ENCODE data around the gene UBXN1.
"Not testable (repeated sequence)": the region's sequence is repeated elsewhere in the genome, so short reads cannot be mapped to it uniquely, and the experiment has no call there.

The UBXN1 gene

GRCh38 chr11:62707277-62707861 lies 28.5 kb upstream of the UBXN1 start, which contains the start of the genes BSCL2 and GNG3:
BSCL2 (minus strand) TSS chr11:62707424; CDS start chr11:62707195, 229 bp downstream.
GNG3 (plus strand) TSS chr11:62707676; CDS start chr11:62708296, 620 bp downstream.
- no peak for DNase-seq

DNA sequence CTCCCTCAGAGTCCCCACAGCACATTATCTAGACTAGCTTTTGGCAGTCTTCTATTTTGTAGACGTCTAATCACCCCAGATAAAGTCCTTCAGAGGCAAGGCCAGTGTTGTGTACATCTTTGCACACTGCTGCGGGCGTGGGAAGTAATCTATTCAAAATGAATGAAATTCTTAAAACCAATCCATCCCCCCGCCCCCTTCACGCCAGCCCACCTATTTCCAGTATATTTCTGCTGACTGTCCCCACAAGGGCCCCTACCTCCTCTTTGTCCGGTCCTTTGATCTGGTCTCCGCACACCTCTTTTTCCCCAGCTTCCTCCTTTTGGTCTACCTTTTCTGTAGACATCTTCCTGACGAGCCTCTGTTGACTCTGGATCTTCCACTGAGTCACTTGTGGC lies 28.0 kb upstream of the UBXN1 start:
- no peak for DNase-seq

- peak; percentile 98 for DNase-seq
Observed at GRCh38 chr11:62705880-62706849, 27.3 kb upstream of the UBXN1 start.

- peak; percentile 36 for DNase-seq
Observed at GRCh38 chr11:62705413-62705812, 26.5 kb upstream of the UBXN1 start.

DNA sequence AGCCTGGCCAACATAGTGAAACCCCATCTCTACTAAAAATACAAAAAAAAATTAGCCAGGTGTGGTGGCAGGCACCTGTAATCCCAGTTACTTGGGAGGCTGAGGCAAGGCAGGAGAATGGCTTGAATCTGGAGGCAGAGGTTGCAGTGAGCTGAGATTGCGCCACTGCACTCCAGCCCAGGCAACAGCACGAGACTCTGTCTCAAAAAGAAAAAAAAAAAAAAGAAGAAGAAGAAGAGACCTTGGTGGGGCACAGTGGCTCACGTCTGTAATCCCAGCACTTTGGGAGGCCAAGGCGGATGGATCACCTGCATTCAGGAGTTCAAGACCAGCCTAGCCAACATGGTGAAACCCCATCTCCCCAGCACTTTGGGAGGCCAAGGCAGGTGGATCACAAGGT lies 25.0 kb upstream of the UBXN1 start:
- DNase-seq = not testable (repeated sequence)

DNA sequence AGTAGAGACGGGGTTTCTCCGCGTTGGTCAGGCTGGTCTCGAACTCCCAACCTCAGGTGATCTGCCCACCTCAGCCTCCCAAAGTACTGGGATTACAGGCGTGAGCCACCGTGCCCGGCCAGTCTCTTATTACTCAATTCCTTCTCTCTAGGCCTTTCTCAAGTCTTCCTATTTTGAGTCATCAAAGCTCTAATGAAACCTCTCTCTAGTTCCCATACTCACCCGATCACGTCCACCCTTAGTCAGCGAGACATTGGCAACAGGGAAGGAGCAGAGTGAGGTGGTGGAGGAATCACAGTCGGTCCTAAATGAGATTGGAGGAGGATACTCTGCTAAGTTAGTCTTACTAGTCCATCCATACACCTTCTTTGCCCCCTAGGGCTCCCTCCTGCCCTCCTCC lies 23.4 kb upstream of the UBXN1 start:
- DNase-seq = no peak

DNA sequence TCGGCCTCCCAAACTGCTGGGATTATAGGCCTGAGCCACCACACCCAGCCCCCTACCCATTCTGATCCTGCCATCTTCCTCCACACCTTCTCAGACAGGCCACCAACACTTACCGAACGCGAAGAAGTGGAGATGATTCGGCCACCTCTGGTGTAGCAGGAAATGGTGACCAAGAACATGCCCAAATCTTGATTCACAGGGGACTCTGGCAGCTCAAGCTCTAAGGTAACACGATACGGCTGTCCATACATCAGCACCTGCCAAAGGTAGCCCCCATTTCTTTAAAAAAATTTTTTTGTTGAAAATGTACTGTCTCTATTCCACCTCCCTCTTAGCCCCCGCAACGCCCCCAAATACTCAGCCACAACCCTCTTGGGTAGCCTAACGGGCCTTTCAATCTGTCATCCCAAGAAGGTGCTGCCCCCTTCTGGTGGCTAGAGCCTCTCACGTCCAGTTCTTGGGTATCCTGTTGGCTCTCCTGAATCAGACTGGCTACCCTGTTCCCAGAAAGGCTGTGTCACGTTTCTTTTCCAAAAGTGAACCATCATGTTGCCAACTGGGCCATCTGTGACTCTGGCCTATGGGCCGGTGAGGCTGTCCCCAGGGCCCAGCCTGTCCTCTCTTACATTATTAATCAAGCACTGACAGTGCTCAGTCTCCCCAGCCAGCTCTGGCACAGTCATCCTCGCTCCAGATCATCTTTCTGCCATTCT lies 15.7 kb upstream of the UBXN1 start:
- DNase-seq = peak; percentile 43

GRCh38 chr11:62693624-62694023 lies 14.8 kb upstream of the UBXN1 start:
- DNase-seq = not testable (repeated sequence)

GRCh38 chr11:62689421-62690183 lies 10.7 kb upstream of the UBXN1 start, which contains the start of gene LRRN4CL:
LRRN4CL (minus strand) TSS chr11:62689530; CDS start chr11:62688508, 1,022 bp downstream.
- DNase-seq = no peak

DNA sequence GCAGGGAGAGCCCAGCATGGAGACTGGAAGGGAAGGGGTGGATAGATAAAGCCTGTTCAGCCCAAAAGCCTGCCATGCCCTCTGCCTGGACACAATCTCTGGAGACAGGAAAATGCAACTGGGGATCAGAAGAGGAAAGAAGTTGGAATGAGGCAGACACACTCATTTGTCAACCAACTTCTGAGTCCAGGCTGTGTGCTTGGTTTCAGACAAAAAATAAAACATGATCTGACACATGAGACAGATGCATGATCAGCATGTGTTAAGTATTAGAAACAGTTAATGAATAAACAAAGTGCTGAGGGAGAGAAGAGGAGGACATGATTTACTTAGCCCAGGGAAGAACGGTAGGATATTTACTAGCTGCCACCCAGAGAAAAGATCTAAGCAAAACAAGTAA lies 9.6 kb upstream of the UBXN1 start:
- no peak for DNase-seq

- DNase-seq = no peak
Observed at GRCh38 chr11:62687508-62688396, 8.9 kb upstream of the UBXN1 start.

GRCh38 chr11:62682518-62682917 lies 3.6 kb upstream of the UBXN1 start:
- no peak for DNase-seq

DNA sequence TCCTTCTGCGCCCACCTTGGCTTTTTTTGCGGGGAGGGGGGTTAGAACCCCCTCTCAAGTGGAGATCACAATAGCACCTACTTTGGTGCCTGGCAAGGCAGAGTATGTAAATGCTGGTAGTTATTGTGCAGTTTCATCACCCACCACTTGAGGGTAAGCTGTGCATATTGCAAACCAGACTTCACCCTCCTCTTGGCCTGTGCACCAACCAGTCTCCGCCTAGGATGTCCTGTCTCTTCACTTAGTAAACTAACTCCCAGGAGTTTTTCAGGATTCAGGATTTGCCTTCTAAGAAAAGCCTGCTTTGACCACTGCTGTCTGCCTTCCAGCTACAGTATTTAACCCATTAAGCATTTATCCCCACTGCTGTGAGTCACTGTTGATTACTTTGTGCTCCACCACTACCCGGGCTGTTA lies 2.0 kb upstream of the UBXN1 start:
- peak; percentile 51 for DNase-seq

DNA sequence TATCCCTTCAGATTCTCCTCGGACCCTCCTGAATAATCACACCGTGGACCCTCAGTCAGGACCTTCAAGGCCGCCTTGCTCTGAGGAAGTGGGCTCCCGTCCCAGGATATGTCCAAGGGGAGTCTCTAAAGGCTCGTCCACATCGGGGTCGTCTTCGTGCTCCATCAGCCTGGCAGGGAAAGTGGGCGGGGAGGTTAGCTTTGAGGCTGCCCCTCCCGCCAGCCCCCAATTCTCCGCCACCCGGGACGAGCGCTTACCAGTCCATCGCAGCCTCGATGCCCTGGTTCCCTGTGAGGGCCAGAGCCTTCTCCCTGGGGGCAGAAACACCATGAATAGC lies 472 bp downstream of the UBXN1 start:
- DNase-seq = no peak

DNA sequence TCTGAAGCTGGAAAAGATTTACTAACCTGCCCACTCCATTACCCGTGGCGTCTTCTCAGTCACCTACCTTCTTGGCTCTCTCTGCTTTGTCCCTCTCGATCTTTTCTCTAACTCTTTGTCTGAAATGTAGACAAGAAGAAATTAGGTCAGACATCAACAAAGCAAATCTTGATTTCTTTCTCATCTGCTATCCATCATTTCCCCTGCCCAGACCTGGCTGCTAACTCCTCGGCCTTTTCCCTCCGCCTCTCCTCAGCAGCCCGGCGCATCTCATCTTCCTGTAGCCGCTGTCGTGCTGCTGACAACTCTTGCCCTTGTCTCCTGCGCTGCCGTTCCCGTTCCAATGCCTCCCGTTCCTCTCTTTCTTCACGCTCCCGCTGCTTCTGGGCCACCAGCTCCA lies 1.2 kb downstream of the UBXN1 start:
- DNase-seq = no peak

DNA sequence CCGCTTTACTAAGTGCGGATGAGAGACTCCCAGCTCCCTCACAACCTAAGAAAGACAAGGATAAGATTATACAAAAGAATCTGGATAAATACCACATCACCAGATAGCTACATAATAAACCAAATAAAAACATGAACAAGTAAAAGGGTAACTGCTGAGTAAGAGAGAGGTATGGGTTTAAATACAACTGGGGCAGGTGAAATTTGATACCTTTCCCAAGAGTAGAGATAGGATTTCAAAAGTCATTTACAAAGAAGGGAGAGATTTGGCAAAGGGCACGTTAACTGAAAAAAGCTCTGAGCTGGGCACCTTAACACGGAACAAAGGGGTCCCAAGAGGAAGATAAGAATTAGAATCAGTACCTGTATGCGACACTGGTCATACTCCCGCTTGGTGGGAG lies 1.7 kb downstream of the UBXN1 start:
- no peak for DNase-seq

DNA sequence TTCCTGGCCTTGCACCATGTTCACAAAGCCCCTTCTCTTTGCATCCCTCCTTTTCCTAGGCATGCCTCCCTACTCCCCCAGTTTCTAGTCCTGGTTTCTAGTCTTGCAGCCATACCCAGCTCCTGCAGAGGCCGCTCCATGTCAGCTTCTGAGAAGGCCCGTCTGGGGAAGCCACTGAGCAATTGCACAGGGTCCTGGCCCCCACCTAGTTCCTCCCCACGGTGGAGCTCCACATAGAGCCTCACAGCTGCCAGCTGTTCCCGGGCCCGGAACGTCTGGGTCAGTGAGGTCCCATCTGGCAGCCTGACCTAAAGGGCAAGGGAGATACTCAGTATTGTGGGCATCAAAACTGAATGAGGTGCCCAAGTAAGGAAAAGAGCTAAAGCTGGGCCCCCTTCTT lies 2.2 kb downstream of the UBXN1 start:
- no peak for DNase-seq

GRCh38 chr11:62675415-62675814 lies 3.5 kb downstream of the UBXN1 start:
- not testable (repeated sequence) for DNase-seq

- DNase-seq = no peak
Observed at GRCh38 chr11:62673196-62673525, 5.7 kb downstream of the UBXN1 start.

DNA sequence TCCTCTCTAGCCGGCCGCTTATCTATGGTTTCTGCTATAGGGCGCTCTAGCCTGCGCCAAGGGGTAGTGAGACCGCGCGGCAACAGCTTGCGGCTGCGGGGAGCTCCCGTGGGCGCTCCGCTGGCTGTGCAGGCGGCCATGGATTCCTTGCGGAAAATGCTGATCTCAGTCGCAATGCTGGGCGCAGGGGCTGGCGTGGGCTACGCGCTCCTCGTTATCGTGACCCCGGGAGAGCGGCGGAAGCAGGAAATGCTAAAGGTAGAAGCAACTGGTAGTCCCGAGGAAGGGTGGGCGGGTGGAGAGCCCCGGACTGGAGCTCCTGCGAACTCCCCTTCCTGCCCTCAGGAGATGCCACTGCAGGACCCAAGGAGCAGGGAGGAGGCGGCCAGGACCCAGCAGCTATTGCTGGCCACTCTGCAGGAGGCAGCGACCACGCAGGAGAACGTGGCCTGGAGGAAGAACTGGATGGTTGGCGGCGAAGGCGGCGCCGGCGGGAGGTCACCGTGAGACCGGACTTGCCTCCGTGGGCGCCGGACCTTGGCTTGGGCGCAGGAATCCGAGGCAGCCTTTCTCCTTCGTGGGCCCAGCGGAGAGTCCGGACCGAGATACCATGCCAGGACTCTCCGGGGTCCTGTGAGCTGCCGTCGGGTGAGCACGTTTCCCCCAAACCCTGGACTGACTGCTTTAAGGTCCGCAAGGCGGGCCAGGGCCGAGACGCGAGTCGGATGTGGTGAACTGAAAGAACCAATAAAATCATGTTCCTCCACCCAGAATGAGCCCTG lies 7.1 kb downstream of the UBXN1 start, which contains the start of the genes LBHD1 and UQCC3:
TSS of gene LBHD1 (minus strand) at position 660 of the 782 bp plus-strand sequence. CDS start 2,236 bp downstream, outside the sequence.
TSS of gene UQCC3 (plus strand) at position 66 of the 782 bp plus-strand sequence. CDS start at position 139, 73 bp downstream.
- peak; percentile 87 for DNase-seq

- no peak for DNase-seq
Observed at GRCh38 chr11:62671236-62671607, 7.7 kb downstream of the UBXN1 start.
